ENCODE measurements around the gene ANXA5.

Gene ANXA5

GRCh38 chr4:121705521-121705920 is 8.7 kb upstream of the ANXA5 start:
- H3K4me3 ChIP-seq (ENCODE audit: low read depth in 1 of 2, low read length in 2 of 2): no peak overlapping the region
- H2AFZ ChIP-seq (ENCODE audit: low read depth, low read length): no peak overlapping the region
- ATAC-seq (ENCODE audit: insufficient read depth, low read depth): no peak
- H3K4me2 ChIP-seq (ENCODE audit: insufficient read depth, low read length): no peak overlapping the region
- H3K9ac ChIP-seq (ENCODE audit: low read depth, low read length): no peak overlapping the region
- H3K36me3 ChIP-seq (ENCODE audit: insufficient read depth, low read length): no peaks in the 10 kb centered on the region
- H3K79me2 ChIP-seq (ENCODE audit: insufficient read depth, low read length): no peaks in the 10 kb centered on the region
- TF ChIP-seq CTCF (IDR thresholded peaks at IDR 0.05; ENCODE audit: borderline replicate concordance, extremely low read depth, low read length, poor library complexity, severe bottlenecking) (no peak), EZH2 (IDR thresholded peaks at IDR 0.05; ENCODE audit: borderline replicate concordance, low read depth, low read length, severe bottlenecking) (no peak)
- no peaks in the 10 kb centered on the region for H4K20me1 ChIP-seq (ENCODE audit: insufficient read depth, low read length)
- H3K9me3 ChIP-seq (ENCODE audit: insufficient read depth, low read length, severe bottlenecking): no peaks in the 10 kb centered on the region
- peaks cover 7% of the 10 kb centered on the region for H3K27me3 ChIP-seq (ENCODE audit: insufficient read depth, low read length, poor library complexity)
- H3K27ac ChIP-seq (ENCODE audit: low read length): no peak overlapping the region
- no peak for DNase-seq
- H3K4me1 ChIP-seq (ENCODE audit: insufficient read depth, low read length): no peaks in the 10 kb centered on the region

- DNase-seq (no peak), ATAC-seq (ENCODE audit: insufficient read depth, low read depth) (no peak)
- H3K4me2 ChIP-seq (ENCODE audit: insufficient read depth, low read length): no peak overlapping the region
- no peaks in the 10 kb centered on the region for H3K79me2 ChIP-seq (ENCODE audit: insufficient read depth, low read length)
- H3K36me3 ChIP-seq (ENCODE audit: insufficient read depth, low read length): no peaks in the 10 kb centered on the region
- no peak overlapping the region for H2AFZ ChIP-seq (ENCODE audit: low read depth, low read length)
- peaks cover 17% of the 10 kb centered on the region for H3K27me3 ChIP-seq (ENCODE audit: insufficient read depth, low read length, poor library complexity)
- no peaks in the 10 kb centered on the region for H3K9me3 ChIP-seq (ENCODE audit: insufficient read depth, low read length, severe bottlenecking)
- H3K9ac ChIP-seq (ENCODE audit: low read depth, low read length): no peak overlapping the region
- H3K4me1 ChIP-seq (ENCODE audit: insufficient read depth, low read length): no peaks in the 10 kb centered on the region
- no peak overlapping the region for H3K27ac ChIP-seq (ENCODE audit: low read length)
- TF ChIP-seq CTCF (IDR thresholded peaks at IDR 0.05; ENCODE audit: borderline replicate concordance, extremely low read depth, low read length, poor library complexity, severe bottlenecking) (no peak), EZH2 (IDR thresholded peaks at IDR 0.05; ENCODE audit: borderline replicate concordance, low read depth, low read length, severe bottlenecking) (no peak)
- no peaks in the 10 kb centered on the region for H4K20me1 ChIP-seq (ENCODE audit: insufficient read depth, low read length)
- no peak overlapping the region for H3K4me3 ChIP-seq (ENCODE audit: low read depth in 1 of 2, low read length in 2 of 2)
Measured at GRCh38 chr4:121702136-121702535, 5.4 kb upstream of the ANXA5 start.

- no peaks in the 10 kb centered on the region for H3K79me2 ChIP-seq (ENCODE audit: insufficient read depth, low read length)
- no peaks in the 10 kb centered on the region for H3K4me1 ChIP-seq (ENCODE audit: insufficient read depth, low read length)
- no peak overlapping the region for H2AFZ ChIP-seq (ENCODE audit: low read depth, low read length)
- H3K9ac ChIP-seq (ENCODE audit: low read depth, low read length): no peak overlapping the region
- H4K20me1 ChIP-seq (ENCODE audit: insufficient read depth, low read length): no peaks in the 10 kb centered on the region
- ATAC-seq (ENCODE audit: insufficient read depth, low read depth) (no peak), DNase-seq (no peak)
- TF ChIP-seq EZH2 (IDR thresholded peaks at IDR 0.05; ENCODE audit: borderline replicate concordance, low read depth, low read length, severe bottlenecking): no peak
- no peak for TF ChIP-seq CTCF (IDR thresholded peaks at IDR 0.05; ENCODE audit: borderline replicate concordance, extremely low read depth, low read length, poor library complexity, severe bottlenecking)
- no peak overlapping the region for H3K4me3 ChIP-seq (ENCODE audit: low read depth in 1 of 2, low read length in 2 of 2)
- no peaks in the 10 kb centered on the region for H3K9me3 ChIP-seq (ENCODE audit: insufficient read depth, low read length, severe bottlenecking)
- no peak overlapping the region for H3K4me2 ChIP-seq (ENCODE audit: insufficient read depth, low read length)
- H3K27ac ChIP-seq (ENCODE audit: low read length): no peak overlapping the region
- peaks cover 17% of the 10 kb centered on the region for H3K27me3 ChIP-seq (ENCODE audit: insufficient read depth, low read length, poor library complexity)
- H3K36me3 ChIP-seq (ENCODE audit: insufficient read depth, low read length): no peaks in the 10 kb centered on the region
Measured at GRCh38 chr4:121701263-121701662, 4.5 kb upstream of the ANXA5 start.

- Histone ChIP-seq H3K9me3 (ENCODE audit: insufficient read depth, low read length, severe bottlenecking) (no peaks in the 10 kb centered on the region), H3K9ac (ENCODE audit: low read depth, low read length) (no peak overlapping the region), H3K36me3 (ENCODE audit: insufficient read depth, low read length) (no peaks in the 10 kb centered on the region), H4K20me1 (ENCODE audit: insufficient read depth, low read length) (no peaks in the 10 kb centered on the region), H3K27me3 (ENCODE audit: insufficient read depth, low read length, poor library complexity) (peaks cover 17% of the 10 kb centered on the region), H3K4me3 (ENCODE audit: low read depth in 1 of 2, low read length in 2 of 2) (no peak overlapping the region), H2AFZ (ENCODE audit: low read depth, low read length) (no peak overlapping the region), H3K79me2 (ENCODE audit: insufficient read depth, low read length) (no peaks in the 10 kb centered on the region), H3K4me1 (ENCODE audit: insufficient read depth, low read length) (no peaks in the 10 kb centered on the region), H3K27ac (ENCODE audit: low read length) (no peak overlapping the region), H3K4me2 (ENCODE audit: insufficient read depth, low read length) (no peak overlapping the region)
- TF ChIP-seq EZH2 (IDR thresholded peaks at IDR 0.05; ENCODE audit: borderline replicate concordance, low read depth, low read length, severe bottlenecking): no peak
- ATAC-seq (ENCODE audit: insufficient read depth, low read depth) (no peak), DNase-seq (no peak)
Measured at GRCh38 chr4:121698236-121698671, 1.5 kb upstream of the ANXA5 start.
